ENCODE data around the gene DIPK1A. TPM values are rescaled to one million over a fixed set of nuclear protein-coding genes. Genes with fewer than 3 reads are reported as not detected.
A peak's percentile ranks its signal among the peaks of the same experiment; 100 is the strongest.

DIPK1A gene
- total RNA-seq, 1 donor from 2014 or later = 26.5 TPM

DNA sequence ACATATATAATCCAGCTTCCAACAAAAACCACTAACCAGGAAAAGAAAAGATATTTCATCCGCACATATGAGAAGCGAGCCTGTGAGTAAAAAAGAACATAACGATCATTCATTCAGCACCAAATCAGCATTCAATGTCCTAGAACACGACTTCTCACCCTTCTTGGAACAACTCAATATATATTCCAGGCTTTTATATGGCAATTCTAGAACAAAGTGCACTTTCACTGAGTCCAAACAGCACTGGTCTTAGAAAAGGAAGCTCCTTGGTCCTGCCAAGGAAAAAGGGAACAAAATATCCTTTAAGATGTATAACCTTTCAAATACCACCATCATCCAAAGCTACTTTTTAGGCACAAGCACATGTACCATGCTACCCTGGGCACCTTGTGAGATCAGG is 84.9 kb downstream of the DIPK1A start:
- DNase-seq = no peak

DNA sequence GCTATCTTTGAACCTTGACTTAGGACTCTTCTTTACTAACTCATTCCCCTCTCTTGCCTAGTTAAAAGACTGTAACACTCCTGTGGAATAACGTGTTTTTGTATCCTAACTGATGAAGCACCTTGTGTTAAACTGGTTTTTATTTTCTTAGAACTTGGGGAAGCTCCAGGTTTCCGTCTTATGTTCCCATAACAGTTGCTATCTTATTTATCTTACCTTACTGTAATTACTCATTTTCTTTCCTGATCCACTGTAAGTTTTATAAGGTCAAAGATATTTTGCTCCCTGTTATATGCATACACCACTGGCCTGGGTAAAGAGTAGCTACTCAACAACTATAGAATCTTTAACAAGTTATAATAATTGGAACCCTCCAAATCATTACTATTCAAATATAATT is 86.3 kb downstream of the DIPK1A start:
- DNase-seq = no peak

DNA sequence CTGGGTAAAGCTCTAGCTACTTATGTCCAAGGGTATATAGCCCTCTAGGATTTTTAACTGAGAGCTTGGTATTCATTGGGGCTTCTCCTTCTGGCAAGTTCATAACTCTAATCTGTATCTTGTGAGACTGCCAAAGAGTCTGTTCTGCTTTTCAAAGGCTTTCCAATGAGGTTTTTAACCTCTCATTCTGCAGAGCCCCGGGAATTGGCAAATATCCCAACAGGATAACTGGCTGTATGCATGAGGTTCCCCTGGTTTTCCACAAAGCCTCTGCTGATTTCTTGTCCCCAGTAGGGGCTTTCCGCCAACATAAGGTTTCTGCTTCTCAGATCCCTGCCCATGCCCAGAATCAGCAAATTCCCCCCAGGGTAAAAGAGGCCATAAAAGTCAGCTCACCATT is 88.5 kb downstream of the DIPK1A start:
- DNase-seq = no peak

DNA sequence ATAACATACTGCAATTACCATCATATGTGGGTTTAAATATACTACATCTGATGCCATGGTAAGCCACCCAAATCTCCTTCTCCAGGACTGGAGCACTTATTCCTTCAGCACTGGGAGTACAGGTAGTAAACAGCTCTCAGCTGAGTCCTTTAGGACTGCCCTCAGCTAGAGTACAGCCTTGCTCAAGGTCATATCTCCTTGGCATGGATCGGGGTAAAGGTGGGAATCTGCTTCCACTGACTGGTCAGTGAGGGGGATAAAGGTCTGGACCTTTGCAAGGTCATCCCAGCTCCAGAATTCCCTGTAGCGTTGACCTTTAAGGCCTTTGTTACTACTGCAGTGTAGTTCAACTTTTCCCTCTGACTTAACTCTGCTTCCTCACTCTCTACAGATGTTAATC is 90.7 kb downstream of the DIPK1A start:
- no peak for DNase-seq

GRCh38 chr1:92864131-92864530 is 97.1 kb downstream of the DIPK1A start:
- no peak for DNase-seq

GRCh38 chr1:92862605-92863004 is 98.7 kb downstream of the DIPK1A start:
- DNase-seq = no peak

DNA sequence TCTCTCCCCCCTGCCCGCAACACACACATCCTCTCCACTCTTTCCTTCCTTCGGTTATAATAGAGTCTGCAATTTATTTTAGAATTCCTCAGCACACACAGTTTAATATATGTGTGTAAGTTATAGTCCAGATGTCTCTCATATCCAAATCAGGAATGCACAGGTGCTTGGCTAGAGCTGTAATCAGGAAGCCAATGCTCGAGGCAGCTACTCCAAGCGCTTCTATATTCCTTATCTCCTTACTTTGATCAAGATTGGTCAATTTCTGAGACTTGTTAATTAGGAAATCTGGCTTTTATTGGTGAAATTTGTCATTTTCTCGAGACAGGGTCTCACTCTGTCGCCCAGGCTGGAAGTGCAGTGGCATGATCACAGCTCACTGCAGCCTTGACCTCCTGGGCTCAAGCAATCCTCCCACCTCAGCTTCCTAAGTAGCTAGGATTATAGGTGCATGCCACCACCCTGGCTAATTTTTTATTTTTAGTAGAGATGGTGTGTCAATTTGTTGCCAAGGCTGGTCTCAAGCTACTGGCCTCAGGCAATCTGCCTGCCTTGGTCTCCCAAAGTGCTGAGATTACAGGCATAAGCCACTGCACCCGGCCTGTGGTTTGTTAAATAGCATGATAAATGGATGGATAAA is 101.7 kb downstream of the DIPK1A start:
- DNase-seq = no peak

GRCh38 chr1:92858564-92859399 is 102.5 kb downstream of the DIPK1A start:
- peak; percentile 28 for DNase-seq

DNA sequence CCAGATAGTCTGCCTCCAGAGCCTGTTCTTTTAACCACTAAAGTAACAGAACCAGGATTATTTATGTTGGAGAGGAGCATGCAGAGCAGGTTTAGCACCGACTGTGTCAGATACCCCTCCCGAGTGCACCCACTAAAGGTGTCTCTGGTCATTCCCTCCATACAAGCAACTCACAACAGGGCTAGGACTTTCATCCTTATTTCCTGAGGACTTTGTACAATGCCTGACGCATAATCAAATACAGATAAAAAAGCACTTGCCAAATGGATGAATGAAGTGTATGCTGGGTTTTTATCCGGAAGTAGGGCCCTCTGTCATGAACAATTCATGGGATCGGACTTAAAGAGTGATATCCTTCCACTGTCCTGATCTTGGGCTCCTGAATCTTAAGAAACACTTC is 103.4 kb downstream of the DIPK1A start:
- DNase-seq = no peak

DNA sequence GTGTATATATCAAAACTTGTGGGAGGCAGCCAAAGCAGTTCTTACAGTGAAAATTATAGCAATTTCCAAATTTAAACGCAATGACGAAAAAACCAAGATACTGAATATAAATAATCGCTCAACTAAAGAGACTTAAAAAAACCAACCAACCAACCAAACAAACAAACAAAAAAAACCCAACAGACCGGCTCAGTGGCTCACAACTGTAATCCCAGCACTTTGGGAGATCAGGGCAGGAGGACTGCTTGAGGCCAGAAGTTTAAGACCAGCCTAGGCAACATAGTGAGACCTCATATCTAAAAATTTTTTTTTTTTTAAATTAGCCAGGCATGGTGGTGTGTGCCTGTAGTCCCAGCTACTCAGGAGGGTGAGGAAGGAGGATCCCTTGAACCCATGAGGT is 106.0 kb downstream of the DIPK1A start:
- DNase-seq = no peak

- DNase-seq = no peak
These were observed 107.0 kb downstream of the DIPK1A start for GRCh38 chr1:92854101-92854785.

DNA sequence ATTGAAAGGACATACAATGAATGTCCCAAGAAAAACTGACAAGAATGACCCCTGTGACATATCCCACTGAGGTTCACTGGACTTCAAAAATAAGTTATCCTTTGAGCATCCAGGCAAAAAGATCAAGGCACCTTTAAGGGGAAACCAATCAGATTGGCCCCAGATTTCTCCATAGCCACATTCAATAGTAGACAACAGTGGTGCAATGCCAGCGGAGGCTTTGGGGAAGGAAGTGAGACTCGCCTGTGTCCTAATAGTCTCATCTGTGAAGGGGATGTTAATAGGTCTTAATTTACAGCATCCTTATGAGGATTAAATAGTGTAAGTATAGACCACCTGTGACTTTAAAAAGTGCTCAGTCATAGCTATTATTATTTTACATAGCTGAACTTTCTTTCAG is 108.0 kb downstream of the DIPK1A start:
- DNase-seq = no peak

GRCh38 chr1:92851729-92852128 is 109.5 kb downstream of the DIPK1A start:
- DNase-seq = no peak

- no peak for DNase-seq
These were observed 111.2 kb downstream of the DIPK1A start for GRCh38 chr1:92850019-92850418.

GRCh38 chr1:92848201-92848600 is 113.1 kb downstream of the DIPK1A start:
- DNase-seq = no peak

GRCh38 chr1:92845908-92846307 is 115.4 kb downstream of the DIPK1A start:
- no peak for DNase-seq

DNA sequence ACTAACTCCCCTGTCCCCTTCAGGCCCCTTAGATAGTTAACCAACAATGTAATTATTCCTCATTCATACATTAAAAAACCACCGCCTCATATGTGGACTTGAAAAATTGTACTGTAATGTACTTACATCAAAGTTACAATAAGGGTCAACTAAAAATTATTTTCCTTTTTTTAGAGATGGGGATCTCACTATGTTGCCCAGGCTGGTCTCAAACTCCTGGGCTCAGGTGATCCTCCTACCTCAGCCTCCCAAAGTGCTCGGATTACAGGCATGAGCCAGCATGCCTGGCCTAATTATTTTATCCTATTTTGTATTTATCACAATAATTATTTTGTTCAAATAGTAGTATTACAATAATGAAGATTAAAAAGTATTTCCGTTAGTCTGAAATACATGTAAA is 116.8 kb downstream of the DIPK1A start:
- DNase-seq = no peak

GRCh38 chr1:92843429-92844352 is 117.6 kb downstream of the DIPK1A start:
- no peak for DNase-seq

- no peak for DNase-seq
These were observed 118.2 kb downstream of the DIPK1A start for GRCh38 chr1:92843046-92843423.

- DNase-seq = no peak
These were observed 118.9 kb downstream of the DIPK1A start for GRCh38 chr1:92842082-92843045.

DNA sequence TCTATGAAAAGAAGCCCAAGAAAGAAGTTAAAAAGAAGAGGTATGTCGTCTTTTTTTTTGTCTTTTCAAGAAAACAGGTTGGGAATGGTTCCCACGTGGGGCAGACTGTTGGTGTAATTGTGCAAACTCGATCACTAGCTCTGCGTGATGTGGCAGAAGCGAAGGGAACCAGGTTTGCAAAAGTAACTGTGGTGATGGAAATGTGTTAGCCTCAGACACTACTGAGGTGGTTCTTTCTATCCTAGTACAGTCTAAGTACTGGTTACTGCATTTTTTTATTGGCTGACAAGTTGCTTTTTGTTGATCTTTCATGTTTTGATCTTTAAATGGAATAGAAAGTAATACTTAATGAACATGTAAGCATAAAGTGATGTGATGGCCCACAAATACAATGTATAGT is 120.7 kb downstream of the DIPK1A start:
- DNase-seq = no peak
